HEK293T (cell line): ENCODE measurements around the gene NFIA.

ENCODE experiments used
- CTCF ChIA-PET: fragments of 350-600 bp; formaldehyde crosslinking; extraction: SDS; loops from one replicate; lab custom pipeline; 2021; ENCODE audit warnings: antibody characterized with exemption, inconsistent platforms; lab: Yijun Ruan, JAX
- POLR2A ChIA-PET: fragments of 350-600 bp; formaldehyde crosslinking; extraction: SDS; loops from one replicate; lab custom pipeline; 2020; ENCODE audit warnings: antibody characterized with exemption, inconsistent platforms; lab: Yijun Ruan, JAX
- DNase-seq: peaks from one replicate; pipeline ENCODE4 v3.0.0; 2012; ENCODE audit warnings: mixed read lengths; ENCODE audit errors: extremely low spot score
- ARNT ChIP-seq: fragments of 450-650 bp; IDR thresholded peaks from 2 replicates; pipeline ENCODE4 v1.6.1; 2017; ENCODE audit warnings: mild to moderate bottlenecking
- BHLHE40 ChIP-seq: fragments of 450-650 bp; IDR thresholded peaks from 2 replicates; pipeline ENCODE4 v1.6.1; 2016; ENCODE audit warnings: mild to moderate bottlenecking, moderate library complexity, borderline replicate concordance
- CTBP1 ChIP-seq: fragments of 450-650 bp; IDR thresholded peaks from 2 replicates; pipeline ENCODE4 v1.6.1; 2016; ENCODE audit warnings: borderline replicate concordance
- ELF4 ChIP-seq: fragments of 450-650 bp; IDR thresholded peaks from 2 replicates; pipeline ENCODE4 v1.6.1; 2017; ENCODE audit warnings: antibody characterized with exemption
- FOXA1 ChIP-seq: fragments of 450-650 bp; IDR thresholded peaks from 2 replicates; pipeline ENCODE4 v1.6.1; 2016; ENCODE audit warnings: mild to moderate bottlenecking
- FOXK2 ChIP-seq: fragments of 450-650 bp; IDR thresholded peaks from 2 replicates; pipeline ENCODE4 v1.6.1; 2016; ENCODE audit warnings: mild to moderate bottlenecking
- FOXM1 ChIP-seq: fragments of 450-650 bp; IDR thresholded peaks from 2 replicates; pipeline ENCODE4 v1.6.1; 2017; ENCODE audit warnings: mild to moderate bottlenecking, borderline replicate concordance
- HDGF ChIP-seq: fragments of 450-650 bp; IDR thresholded peaks from 2 replicates; pipeline ENCODE4 v1.6.1; 2017; ENCODE audit warnings: antibody characterized with exemption, borderline replicate concordance
- L3MBTL2 ChIP-seq: fragments of 450-650 bp; conservative IDR thresholded peaks from 2 replicates; pipeline ENCODE4 v1.6.1; 2016; ENCODE audit warnings: mild to moderate bottlenecking
- LEF1 ChIP-seq: fragments of 450-650 bp; IDR thresholded peaks from 2 replicates; pipeline ENCODE4 v1.6.1; 2017; ENCODE audit warnings: mild to moderate bottlenecking, borderline replicate concordance
- NFRKB ChIP-seq: fragments of 450-650 bp; IDR thresholded peaks from 2 replicates; pipeline ENCODE4 v1.6.1; 2016; ENCODE audit warnings: mild to moderate bottlenecking, moderate library complexity
- PKNOX1 ChIP-seq: fragments of 450-650 bp; IDR thresholded peaks from 2 replicates; pipeline ENCODE4 v1.6.1; 2016
- SP1 ChIP-seq: fragments of 450-650 bp; IDR thresholded peaks from 2 replicates; pipeline ENCODE4 v1.6.1; 2017
- SUZ12 ChIP-seq: fragments of 450-650 bp; IDR thresholded peaks from 2 replicates; pipeline ENCODE4 v1.6.1; 2016; ENCODE audit warnings: mild to moderate bottlenecking
- TARDBP ChIP-seq: fragments of 450-650 bp; IDR thresholded peaks from 2 replicates; pipeline ENCODE4 v1.6.1; 2016
- ZNF384 ChIP-seq: fragments of 450-650 bp; IDR thresholded peaks from 2 replicates; pipeline ENCODE4 v1.6.1; 2016

The NFIA gene

GRCh38 chr1:61224609-61225008 lies 142.2 kb downstream of the NFIA start:
- no peak for DNase-seq
- no peak for TF ChIP-seq SP1
- TF ChIP-seq FOXA1: no peak
- no peak for TF ChIP-seq NFRKB
- TF ChIP-seq LEF1: no peak
- TF ChIP-seq PKNOX1: no peak
- no peak for TF ChIP-seq CTBP1
- no peak for TF ChIP-seq ZNF384
- TF ChIP-seq FOXM1: no peak
- TF ChIP-seq FOXK2: no peak
- TF ChIP-seq TARDBP: no peak
- TF ChIP-seq ARNT: no peak
- no peak for TF ChIP-seq SUZ12
- TF ChIP-seq L3MBTL2: no peak
- no peak for TF ChIP-seq BHLHE40
- CTCF ChIA-PET: no interaction called here
- POLR2A ChIA-PET: no interaction called here

- TF ChIP-seq TARDBP: no peak
- TF ChIP-seq SUZ12: no peak
- TF ChIP-seq CTBP1: no peak
- TF ChIP-seq L3MBTL2: no peak
- no peak for TF ChIP-seq BHLHE40
- TF ChIP-seq ELF4: no peak
- no peak for TF ChIP-seq ZNF384
- TF ChIP-seq FOXM1: no peak
- TF ChIP-seq FOXA1: no peak
- no peak for TF ChIP-seq NFRKB
- TF ChIP-seq FOXK2: no peak
- TF ChIP-seq PKNOX1: no peak
- no peak for TF ChIP-seq SP1
- no peak for TF ChIP-seq HDGF
- TF ChIP-seq ARNT: no peak
- TF ChIP-seq LEF1: no peak
- POLR2A ChIA-PET: no interaction called here
- CTCF ChIA-PET: no interaction called here
- no peak for DNase-seq
Observed at GRCh38 chr1:61225478-61225877, 143.1 kb downstream of the NFIA start.

- no peak for DNase-seq
- no peak for TF ChIP-seq TARDBP
- no peak for TF ChIP-seq FOXK2
- no peak for TF ChIP-seq SUZ12
- TF ChIP-seq PKNOX1: no peak
- no peak for TF ChIP-seq FOXA1
- TF ChIP-seq ARNT: no peak
- no peak for TF ChIP-seq NFRKB
- TF ChIP-seq FOXM1: no peak
- TF ChIP-seq ELF4: no peak
- no peak for TF ChIP-seq L3MBTL2
- TF ChIP-seq SP1: no peak
- TF ChIP-seq LEF1: no peak
- no peak for TF ChIP-seq HDGF
- TF ChIP-seq ZNF384: no peak
- no peak for TF ChIP-seq CTBP1
- no peak for TF ChIP-seq BHLHE40
- ChIA-PET CTCF (no interaction called here), POLR2A (no interaction called here)
Observed at GRCh38 chr1:61226791-61227567, 144.6 kb downstream of the NFIA start.

GRCh38 chr1:61227857-61228550 lies 145.6 kb downstream of the NFIA start:
- TF ChIP-seq LEF1: no peak
- no peak for TF ChIP-seq NFRKB
- TF ChIP-seq L3MBTL2: no peak
- no peak for TF ChIP-seq PKNOX1
- TF ChIP-seq FOXK2: no peak
- no peak for TF ChIP-seq ARNT
- TF ChIP-seq ELF4: no peak
- no peak for TF ChIP-seq FOXA1
- TF ChIP-seq SUZ12: no peak
- no peak for TF ChIP-seq CTBP1
- ChIA-PET CTCF (no interaction called here), POLR2A (no interaction called here)
- no peak for DNase-seq

- ChIA-PET CTCF (no interaction called here), POLR2A (interaction anchor here (0.6 kb wide), 1 partner anchor 33 kb away, joined by 4 read pairs; no protein-coding TSS in a partner anchor)
Observed at GRCh38 chr1:61230523-61230922, 148.2 kb downstream of the NFIA start.

More at GRCh38 chr1:61230523-61230922, 148.2 kb downstream of the NFIA start:
- DNase-seq: no peak
- no peak for TF ChIP-seq ELF4
- no peak for TF ChIP-seq SP1
- TF ChIP-seq FOXA1: no peak
- TF ChIP-seq L3MBTL2: no peak
- no peak for TF ChIP-seq LEF1
- no peak for TF ChIP-seq CTBP1
- TF ChIP-seq HDGF: no peak
- TF ChIP-seq FOXK2: no peak
- no peak for TF ChIP-seq ARNT
- TF ChIP-seq ZNF384: no peak
- no peak for TF ChIP-seq BHLHE40
- no peak for TF ChIP-seq PKNOX1
- TF ChIP-seq FOXM1: no peak
- no peak for TF ChIP-seq NFRKB
- TF ChIP-seq SUZ12: no peak
- no peak for TF ChIP-seq TARDBP
